GM19395 (cell line): Measurements from ENCODE around the gene PGRMC1.
A peak's percentile ranks its signal among the peaks of the same experiment; 100 is the strongest.
"Not testable (repeated sequence)": the region's sequence is repeated elsewhere in the genome, so short reads cannot be mapped to it uniquely, and the experiment has no call there.

ENCODE experiments used
- ATAC-seq: cut with Tn5 transposase; IDR thresholded peaks from one replicate; pipeline ENCODE4 v1.9.1; 2021; ENCODE audit warnings: mild to moderate bottlenecking, moderate library complexity; ENCODE audit not compliant: unreplicated experiment

Gene PGRMC1

GRCh38 chrX:119235872-119236622, at the start of gene PGRMC1:
PGRMC1 (plus strand) TSS chrX:119236285; CDS start chrX:119236364, 79 bp downstream.
- ATAC-seq = peak; percentile 84

- no peak for ATAC-seq
Observed at GRCh38 chrX:119186763-119187162, 49.3 kb upstream of the PGRMC1 start.

GRCh38 chrX:119187298-119187697, 48.8 kb upstream of the PGRMC1 start:
- ATAC-seq = no peak

- no peak for ATAC-seq
Observed at GRCh38 chrX:119189115-119189514, 47.0 kb upstream of the PGRMC1 start.

- ATAC-seq = no peak
Observed at GRCh38 chrX:119189595-119189994, 46.5 kb upstream of the PGRMC1 start.

- no peak for ATAC-seq
Observed at GRCh38 chrX:119190091-119190681, 45.9 kb upstream of the PGRMC1 start.

- no peak for ATAC-seq
Observed at GRCh38 chrX:119190831-119191230, 45.3 kb upstream of the PGRMC1 start.

- ATAC-seq = no peak
Observed at GRCh38 chrX:119194621-119195020, 41.5 kb upstream of the PGRMC1 start.

GRCh38 chrX:119201570-119201969, 34.5 kb upstream of the PGRMC1 start:
- ATAC-seq = no peak

- no peak for ATAC-seq
Observed at GRCh38 chrX:119206203-119206602, 29.9 kb upstream of the PGRMC1 start.

GRCh38 chrX:119207483-119207882, 28.6 kb upstream of the PGRMC1 start:
- ATAC-seq = not testable (repeated sequence)

GRCh38 chrX:119208401-119209057, 27.6 kb upstream of the PGRMC1 start:
- ATAC-seq = no peak

GRCh38 chrX:119210931-119211648, 25.0 kb upstream of the PGRMC1 start:
- not testable (repeated sequence) for ATAC-seq

- no peak for ATAC-seq
Observed at GRCh38 chrX:119211649-119212014, 24.5 kb upstream of the PGRMC1 start.

GRCh38 chrX:119218198-119218597, 17.9 kb upstream of the PGRMC1 start:
- no peak for ATAC-seq

- ATAC-seq = no peak
Observed at GRCh38 chrX:119222932-119223331, 13.2 kb upstream of the PGRMC1 start.

- no peak for ATAC-seq
Observed at GRCh38 chrX:119223783-119224182, 12.3 kb upstream of the PGRMC1 start.

- no peak for ATAC-seq
Observed at GRCh38 chrX:119226446-119226845, 9.6 kb upstream of the PGRMC1 start.

GRCh38 chrX:119228512-119229252, 7.4 kb upstream of the PGRMC1 start:
- no peak for ATAC-seq

- ATAC-seq = no peak
Observed at GRCh38 chrX:119229253-119229615, 6.9 kb upstream of the PGRMC1 start.

- ATAC-seq = no peak
Observed at GRCh38 chrX:119230850-119231249, 5.2 kb upstream of the PGRMC1 start.
